Left colon (tissue), 2 donors: ENCODE data around the gene MCUB. TPM values are rescaled to one million over a fixed set of nuclear protein-coding genes. Genes with fewer than 3 reads are reported as not detected.
A peak's percentile ranks its signal among the peaks of the same experiment; 100 is the strongest.
"Not testable (repeated sequence)": the region's sequence is repeated elsewhere in the genome, so short reads cannot be mapped to it uniquely, and the experiment has no call there.

Experiments used
- ATAC-seq: fragments of 200-7000 bp; cut with Tn5 transposase; one replicate; pipeline ENCODE4 v1.9.1; 2020; ENCODE audit warnings: mild to moderate bottlenecking, moderate library complexity
- DNase-seq, 2 donors: peaks; one replicate each; pipeline ENCODE4 v3.0.0-alpha.2; 2020
- intact Hi-C, 2 donors: fragments of 100-400 bp; cut with DNase I in 1 of 2; cut with micrococcal nuclease in 1 of 2; formaldehyde crosslinking; loops; one replicate each; pipeline versions ENCODE4 v1.11.2 to v1.14.0; 2022; cut with DNase I, micrococcal nuclease
- long read RNA-seq: library from polyadenylated mRNA; unstranded; transcript quantifications from one replicate; pipeline ENCODE4 v2.0.0, GENCODE V29; 2021
- total RNA-seq, 2 donors: library from RNA; stranded (reverse); fragmentation: NEBNext Ultra II Directional; extraction: Animal tissue kit (Norgen Biotek cat#: 25700); gene quantifications; one replicate each; pipeline ENCODE4 v1.2.1, GENCODE V29; 2021
- donor health status: DM: no; HTN: no; CAD: no.
- donor health status: DM: yes; HTN: yes; CAD: no.

The MCUB gene, protein sequence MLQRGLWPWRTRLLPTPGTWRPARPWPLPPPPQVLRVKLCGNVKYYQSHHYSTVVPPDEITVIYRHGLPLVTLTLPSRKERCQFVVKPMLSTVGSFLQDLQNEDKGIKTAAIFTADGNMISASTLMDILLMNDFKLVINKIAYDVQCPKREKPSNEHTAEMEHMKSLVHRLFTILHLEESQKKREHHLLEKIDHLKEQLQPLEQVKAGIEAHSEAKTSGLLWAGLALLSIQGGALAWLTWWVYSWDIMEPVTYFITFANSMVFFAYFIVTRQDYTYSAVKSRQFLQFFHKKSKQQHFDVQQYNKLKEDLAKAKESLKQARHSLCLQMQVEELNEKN
- total RNA-seq: 1 to 10 TPM; 4.7 to 5.4 TPM
- long read RNA-seq, transcript MCUB-201 (8 exons, 2,278 nt): major isoform, 10 of 10 reads
- long read RNA-seq, partial matches to known transcripts: 0 of 10 reads
- long read RNA-seq, other reads (novel, unspliced or antisense): 0 of 10 reads

DNA sequence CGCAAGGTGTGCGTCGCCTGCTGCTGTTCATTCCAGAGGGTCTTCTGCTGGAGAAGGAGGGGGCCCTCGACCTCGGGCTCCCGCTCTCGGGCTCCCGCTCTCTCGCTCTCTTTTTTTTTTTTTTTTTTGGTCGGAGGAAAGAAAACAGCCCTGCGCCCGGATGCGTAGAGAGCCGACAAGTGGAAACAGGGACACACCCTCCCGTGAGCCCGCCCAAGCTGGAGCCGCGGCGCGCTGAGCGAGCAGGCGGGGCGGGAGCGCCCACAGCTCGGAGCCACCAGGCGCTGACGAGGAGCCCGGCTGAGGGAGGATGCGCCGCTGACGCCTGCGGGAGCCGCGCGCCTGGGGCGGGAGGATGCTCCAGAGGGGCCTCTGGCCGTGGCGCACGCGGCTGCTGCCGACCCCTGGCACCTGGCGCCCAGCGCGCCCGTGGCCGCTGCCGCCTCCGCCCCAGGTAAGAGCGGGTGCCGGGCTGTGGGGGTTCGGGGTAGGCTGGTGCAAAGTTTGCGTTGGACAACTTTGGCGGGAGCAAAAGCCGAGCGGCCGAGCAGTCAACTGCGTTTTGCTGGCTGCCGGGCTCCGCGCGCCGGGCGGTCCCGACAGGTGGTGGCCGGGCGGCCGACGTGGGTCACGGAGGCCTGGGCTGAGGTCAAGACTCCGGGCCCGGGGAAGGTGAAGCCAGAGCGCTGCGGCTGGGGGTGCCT is at the start of gene MCUB:
Gene MCUB, plus strand, starts transcription at position 264 of the 704 bp plus-strand sequence. Its CDS starts 92 bp downstream, at position 356.
- intact Hi-C loops: loop anchor here in 1 of 2 donors (10.0 kb wide), 2 partner anchors 135 to 415 kb away; no protein-coding TSS in a partner anchor
- ATAC-seq (peak; percentile 99), DNase-seq (peak; percentile 85 to 91)

DNA sequence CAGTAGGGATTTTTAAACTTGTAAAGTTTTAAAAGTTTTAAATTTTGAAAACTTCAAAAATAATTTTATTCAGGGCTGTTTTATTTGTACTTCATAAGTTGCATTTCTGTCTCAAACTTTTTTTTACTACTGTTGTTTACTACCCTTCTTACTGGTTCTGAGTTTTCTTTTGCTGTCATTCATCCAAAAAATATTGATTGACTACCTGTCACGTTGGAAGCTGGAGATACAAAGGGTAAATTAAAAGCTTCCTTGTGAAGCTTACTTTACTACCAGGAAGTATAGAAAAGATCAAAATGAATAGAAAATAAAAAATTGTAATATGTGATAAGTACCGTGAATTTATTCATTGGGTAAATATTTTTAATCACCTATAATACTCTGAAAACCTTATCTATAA is 49.4 kb upstream of the MCUB start:
- intact Hi-C loops: no loop called here
- ATAC-seq (no peak), DNase-seq (no peak)

DNA sequence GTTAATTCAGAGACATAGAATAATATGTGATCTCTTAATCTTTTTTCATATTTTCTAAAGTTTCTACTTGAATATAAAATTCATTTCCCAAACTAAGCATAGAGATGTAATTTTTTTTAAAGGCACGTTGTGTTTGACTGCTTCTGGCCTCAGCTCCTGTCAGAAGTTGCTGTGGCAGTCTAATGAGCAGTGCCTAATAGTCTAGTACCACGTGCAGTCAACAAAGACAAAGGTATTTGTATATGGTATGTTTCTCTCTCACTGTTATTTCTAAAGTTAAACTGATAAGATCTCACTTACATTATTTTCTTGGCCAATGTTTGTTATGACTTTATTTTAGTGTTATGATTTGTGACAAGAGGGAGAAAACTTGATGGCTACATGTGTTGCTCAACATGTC is 48.6 kb upstream of the MCUB start:
- DNase-seq (no peak), ATAC-seq (no peak)
- intact Hi-C loops: no loop called here

DNA sequence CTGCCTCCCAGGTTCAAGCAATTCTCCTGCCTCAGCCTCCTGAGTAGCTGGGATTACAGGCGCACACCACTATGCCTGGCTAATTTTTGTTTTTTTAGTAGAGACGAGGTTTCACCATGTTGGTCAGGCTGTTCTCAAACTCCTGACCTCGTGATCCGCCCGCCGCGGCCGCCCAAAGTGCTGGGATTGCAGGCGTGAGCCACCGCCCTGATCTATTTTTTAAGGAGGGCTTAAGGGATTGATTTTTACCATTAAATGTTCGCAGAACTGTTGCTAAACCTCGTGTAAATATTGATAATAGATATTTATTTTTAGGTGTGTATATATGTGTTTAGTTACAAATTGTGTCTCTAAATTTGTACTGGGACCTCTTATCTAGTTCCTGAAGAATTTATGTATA is 46.7 kb upstream of the MCUB start:
- DNase-seq, ATAC-seq, intact Hi-C loops: not testable (repeated sequence)

DNA sequence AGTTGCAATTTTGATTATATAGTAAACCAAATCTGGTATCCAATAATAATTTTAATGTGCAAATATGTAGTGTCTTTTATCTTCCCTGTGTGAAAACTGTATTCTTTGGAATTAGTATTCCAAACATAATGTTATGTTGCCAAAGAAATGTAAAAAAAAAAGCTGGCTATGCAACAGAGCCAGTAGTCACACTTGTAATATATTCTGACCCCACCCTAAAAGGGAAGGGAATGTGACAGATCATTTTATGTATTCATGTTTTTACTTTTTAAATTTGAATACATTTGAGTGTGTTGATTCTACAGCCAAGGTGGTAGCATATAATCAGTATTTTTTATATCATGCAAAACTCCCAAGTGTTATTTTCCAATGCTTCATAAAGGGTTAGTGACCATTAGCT is 27.9 kb upstream of the MCUB start:
- intact Hi-C loops: no loop called here
- DNase-seq: no peak
- ATAC-seq: no peak

DNA sequence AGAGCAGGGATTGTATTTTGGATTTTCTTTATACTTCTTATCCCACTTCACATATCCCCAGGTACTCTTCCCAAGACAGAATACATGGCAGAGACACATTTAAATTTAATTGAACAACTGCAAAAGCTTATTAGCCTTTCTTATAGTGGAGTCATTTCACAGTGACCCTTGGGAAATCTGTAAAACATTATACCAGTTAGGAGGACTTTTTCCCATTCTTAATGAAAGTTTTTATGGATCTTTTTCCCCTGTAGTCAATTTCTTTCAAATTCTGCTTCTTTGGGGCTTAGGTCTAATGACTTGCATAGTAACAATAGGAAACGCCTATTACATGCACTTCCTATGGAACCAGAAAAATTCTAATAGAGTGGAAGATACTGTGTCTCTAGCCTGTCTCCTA is 14.6 kb upstream of the MCUB start:
- no peak for DNase-seq
- no peak for ATAC-seq
- intact Hi-C loops: no loop called here

DNA sequence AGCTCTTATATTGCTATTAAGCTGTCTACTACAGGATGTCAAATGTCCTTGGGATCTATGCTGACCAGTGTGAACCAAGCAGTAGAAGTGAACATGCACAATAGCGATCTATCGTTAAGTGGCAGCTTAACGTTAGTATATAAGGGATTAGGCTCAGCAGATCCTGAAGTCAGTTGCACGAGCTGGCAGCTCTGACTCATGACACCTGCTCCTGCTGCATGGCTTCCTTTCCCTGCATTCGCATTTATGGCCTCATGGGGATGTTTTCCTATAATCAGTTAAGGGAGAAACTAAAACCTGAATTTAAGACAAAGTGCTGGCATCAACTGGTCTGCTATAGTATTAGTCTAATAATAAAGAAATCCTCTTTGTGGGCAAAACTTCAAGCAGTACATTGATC is 12.7 kb upstream of the MCUB start:
- intact Hi-C loops: no loop called here
- no peak for ATAC-seq

DNA sequence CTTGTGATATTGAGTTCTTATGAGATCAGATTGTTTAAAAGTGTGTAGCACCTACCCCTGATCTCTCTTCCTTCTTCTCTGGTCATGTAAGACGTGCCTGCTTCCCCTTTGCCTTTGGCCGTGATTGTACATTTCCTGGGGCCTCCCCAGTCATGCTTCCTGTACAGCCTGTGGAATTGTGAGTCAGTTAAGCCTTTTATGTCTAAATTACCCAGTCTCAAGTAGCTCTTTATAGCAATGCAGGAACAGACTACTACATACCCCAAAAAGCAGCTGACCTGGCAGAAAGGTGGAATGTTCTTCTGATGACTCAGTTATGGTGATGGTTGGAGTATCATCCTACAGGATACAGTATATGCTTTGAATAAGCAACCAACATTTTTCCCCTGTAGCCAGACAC is 11.4 kb upstream of the MCUB start:
- DNase-seq (no peak), ATAC-seq (no peak)
- intact Hi-C loops: no loop called here

More for the DNA sequence above, 12.7 kb upstream of the MCUB start:
- no peak for DNase-seq

DNA sequence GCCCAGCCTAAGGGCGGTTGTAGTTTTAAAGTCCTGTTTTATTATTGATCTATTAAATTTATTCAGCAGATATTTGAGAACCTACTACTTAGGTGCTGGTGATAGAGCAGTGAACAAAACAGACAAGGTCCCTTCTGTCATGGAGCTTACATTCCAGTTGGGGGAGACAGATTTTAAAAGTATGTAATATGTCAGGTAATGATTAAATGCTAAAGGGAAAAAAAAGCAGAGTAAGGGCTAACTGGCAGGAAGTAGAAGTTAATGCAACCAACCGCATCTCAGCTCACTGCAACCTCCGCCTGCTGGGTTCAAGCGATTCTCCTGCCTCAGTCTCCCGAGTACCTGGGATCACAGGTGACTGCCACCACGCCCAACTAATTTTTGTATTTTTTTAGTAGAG is 7.8 kb upstream of the MCUB start:
- ATAC-seq (no peak), DNase-seq (no peak)
- intact Hi-C loops: loop anchor here in 1 of 2 donors (10.0 kb wide), 2 partner anchors 127 to 423 kb away; no protein-coding TSS in a partner anchor

DNA sequence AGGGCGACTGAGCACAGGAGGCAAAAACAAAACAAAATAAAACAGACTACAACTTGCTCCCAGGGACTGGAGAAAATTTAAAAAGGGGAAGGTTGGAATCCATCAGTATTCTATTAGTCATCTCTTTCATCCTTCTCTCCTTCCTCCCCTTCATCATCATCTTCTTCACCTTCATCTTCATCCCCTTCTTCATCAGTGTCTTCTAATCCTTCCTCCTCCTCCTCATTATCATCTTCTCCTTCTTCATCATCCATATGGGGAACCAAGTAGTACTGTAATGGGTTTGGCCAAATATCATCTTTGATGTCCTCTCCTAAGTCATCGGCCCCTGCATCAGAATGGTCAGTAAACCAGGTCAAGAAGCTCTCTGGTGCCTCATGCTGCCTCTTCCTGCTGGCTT is 6.9 kb upstream of the MCUB start:
- ATAC-seq (no peak), DNase-seq (no peak)
- intact Hi-C loops: loop anchor here in 1 of 2 donors (10.0 kb wide), 2 partner anchors 128 to 422 kb away; no protein-coding TSS in a partner anchor

DNA sequence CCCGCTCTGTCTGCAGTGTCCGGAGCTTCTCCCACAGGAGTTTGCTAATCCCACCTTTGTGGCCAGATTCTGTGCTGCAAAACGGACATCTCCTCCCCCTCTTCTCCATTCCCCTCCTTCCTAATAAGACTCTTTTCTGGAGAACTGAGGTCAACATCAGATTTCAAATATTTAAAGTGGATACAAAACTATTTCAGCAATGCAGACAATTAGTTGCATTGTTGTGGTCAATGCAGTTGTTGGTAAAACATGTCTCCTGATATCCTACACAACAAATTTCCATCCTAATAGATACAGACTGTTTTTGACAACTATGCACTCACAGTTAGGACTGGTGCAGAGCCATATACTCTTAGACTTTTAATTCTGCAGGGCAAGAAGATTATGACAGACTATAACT is 5.1 kb upstream of the MCUB start:
- intact Hi-C loops: loop anchor here in 1 of 2 donors (10.0 kb wide), 2 partner anchors 130 to 420 kb away; no protein-coding TSS in a partner anchor
- ATAC-seq (no peak), DNase-seq (no peak)

DNA sequence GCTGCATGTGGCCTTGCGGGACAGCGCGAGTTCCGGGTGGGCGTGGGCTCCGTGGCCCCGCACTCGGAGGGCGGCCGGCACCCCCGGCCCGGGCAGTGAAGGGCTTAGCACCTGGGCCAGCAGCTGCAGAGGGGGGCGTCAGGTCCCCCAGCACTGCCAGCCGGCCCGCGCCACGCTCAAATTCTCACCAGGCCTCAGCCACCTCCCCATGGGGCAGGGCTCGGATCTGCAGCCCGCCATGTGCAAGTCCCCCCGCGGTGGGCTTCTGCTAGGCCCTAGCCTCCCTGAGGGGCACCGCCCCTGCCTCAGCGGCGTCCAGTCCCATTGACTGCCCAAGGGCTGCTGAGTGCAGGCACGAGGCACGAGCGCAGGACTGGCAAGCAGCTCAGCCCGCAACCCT is 2.6 kb upstream of the MCUB start:
- intact Hi-C loops: loop anchor here in 1 of 2 donors (10.0 kb wide), 2 partner anchors 133 to 417 kb away; no protein-coding TSS in a partner anchor
- ATAC-seq: no peak
- no peak for DNase-seq

DNA sequence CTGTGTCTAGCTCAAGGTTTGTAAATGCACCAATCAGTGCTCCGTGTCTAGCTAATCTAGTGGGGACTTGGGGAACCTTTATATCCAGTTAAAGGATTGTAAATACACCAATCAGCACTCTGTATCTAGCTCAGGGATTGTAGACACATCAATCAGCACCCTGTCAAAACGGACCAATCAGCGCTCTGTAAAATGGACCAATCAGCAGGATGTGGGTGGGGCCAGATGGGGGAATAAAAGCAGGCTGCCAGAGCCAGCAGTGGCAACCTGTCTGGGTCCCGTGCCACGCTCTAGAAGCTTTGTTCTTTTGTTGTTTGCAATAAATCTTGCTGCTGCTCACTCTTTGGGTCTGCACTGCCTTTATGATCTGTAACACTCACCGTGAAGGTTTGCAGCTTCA is 2.0 kb upstream of the MCUB start:
- ATAC-seq, DNase-seq: not testable (repeated sequence)
- intact Hi-C loops: loop anchor here in 1 of 2 donors (10.0 kb wide), 2 partner anchors 133 to 417 kb away; no protein-coding TSS in a partner anchor

DNA sequence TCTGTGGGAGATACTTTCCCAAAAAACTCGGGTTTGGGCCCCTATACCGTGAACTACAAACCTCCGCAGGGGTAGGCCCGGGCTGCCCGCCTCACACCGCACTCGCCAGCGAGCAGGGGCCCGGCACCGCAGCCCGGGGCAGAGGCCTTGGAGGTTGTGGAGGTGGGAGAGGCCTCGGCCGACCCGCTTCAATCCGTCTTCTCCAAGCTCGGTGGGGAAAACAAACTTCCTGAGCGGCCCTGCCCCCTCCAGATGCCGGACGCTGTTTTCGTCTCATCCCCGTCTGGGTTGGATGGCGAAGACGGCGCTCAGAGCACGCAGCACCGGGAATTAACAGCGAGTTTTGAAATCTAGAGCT is 442 bp upstream of the MCUB start:
- intact Hi-C loops: loop anchor here in 1 of 2 donors (10.0 kb wide), 2 partner anchors 135 to 415 kb away; no protein-coding TSS in a partner anchor
- ATAC-seq (peak; percentile 39), DNase-seq (no peak)

DNA sequence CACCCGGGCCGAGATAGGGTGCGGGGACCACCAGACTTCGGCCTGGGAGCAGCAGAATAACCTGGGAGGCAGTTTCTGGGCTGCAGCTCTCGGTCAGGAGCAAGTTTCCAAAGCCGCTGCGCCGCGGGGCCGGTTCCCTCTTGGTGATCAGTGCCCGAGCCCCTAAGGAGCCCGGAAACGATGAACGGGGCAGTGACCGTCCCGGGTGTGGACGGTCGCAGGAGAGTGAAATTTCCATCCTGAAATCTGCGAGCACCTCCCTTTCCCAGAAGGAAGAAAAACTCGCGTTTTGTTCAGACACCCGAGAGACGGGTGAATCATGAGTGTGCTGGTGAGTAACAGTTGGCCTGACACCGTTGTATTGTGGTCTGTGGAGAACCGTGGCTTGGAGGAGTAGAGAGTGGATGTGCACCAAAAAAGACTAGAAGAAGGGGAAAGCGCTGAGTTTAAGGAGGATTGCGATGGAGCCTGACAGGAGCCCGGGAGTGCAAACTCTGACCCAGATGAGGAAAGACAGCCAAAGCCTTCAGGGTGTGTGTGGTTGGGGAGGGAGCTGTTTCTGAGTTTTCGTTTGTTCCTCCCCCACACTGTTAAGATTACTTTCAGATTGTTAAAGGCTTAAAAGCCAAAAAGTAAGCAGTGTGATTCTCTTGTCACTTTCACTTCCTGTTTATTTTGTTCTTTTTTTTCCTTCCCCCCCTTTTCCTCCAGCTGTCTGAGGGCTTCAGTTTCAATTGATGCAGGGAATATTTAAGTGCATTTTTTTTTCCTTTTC is 828 bp downstream of the MCUB start:
- peak in 1 of 2 donors; percentile 59 for DNase-seq
- intact Hi-C loops: no loop called here
- peak; percentile 43 for ATAC-seq

DNA sequence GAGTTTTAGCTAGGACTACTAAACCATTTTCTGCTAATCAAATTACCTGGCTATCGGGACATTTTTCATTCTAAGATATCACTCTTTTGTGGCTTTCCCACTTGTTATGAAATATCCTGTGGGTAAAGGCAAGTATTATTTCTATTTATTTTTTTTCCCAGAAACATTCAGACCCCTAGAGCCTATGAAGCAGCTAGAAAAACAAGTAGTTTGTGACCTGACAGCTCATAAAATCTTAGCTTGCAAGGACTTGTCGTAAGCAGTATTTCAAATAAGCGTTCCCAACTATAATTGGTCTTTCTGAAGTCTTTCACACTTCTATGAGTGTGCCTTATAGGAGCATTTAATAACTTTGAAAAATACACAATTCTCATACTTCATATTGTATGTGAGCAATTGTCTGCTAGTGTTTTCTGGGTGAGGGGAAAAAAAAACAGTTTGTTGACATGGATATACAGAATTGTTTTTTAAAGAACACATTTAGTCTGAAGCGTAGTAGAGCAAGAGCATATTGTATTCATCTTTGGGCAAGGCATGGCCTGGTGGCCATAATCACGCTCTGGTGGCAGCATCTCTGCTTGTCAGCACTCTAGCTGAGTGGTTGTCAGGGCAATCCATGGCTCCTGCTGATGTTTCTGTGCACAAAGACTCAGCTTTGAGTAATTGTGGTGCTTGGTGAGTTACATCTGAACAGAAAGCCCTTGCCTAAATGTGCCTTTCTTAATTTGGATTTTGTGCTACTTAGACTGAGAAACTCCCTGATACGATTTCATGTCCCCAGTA is 2.6 kb downstream of the MCUB start:
- intact Hi-C loops: no loop called here
- no peak for ATAC-seq
- DNase-seq: no peak

DNA sequence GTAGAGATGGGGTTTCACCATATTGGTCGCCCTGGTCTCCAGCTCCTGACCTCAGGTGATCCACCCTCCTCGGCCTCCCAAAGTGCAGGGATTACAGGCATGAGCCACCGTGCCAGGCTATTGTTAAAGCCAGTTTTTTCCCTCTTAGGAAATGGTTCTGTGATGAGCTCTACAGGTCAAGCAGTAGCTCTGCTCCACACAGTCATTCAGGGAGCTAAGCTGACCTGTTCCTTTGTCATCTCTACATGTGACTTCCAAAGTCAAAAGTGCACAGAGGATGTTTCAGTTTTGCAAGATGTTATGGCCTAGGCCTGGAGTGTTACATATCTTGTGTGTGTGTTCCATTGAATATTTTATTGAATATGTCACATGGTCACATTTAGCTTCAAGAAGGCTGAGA is 11.4 kb downstream of the MCUB start:
- intact Hi-C loops: no loop called here
- DNase-seq: no peak
- ATAC-seq: no peak

DNA sequence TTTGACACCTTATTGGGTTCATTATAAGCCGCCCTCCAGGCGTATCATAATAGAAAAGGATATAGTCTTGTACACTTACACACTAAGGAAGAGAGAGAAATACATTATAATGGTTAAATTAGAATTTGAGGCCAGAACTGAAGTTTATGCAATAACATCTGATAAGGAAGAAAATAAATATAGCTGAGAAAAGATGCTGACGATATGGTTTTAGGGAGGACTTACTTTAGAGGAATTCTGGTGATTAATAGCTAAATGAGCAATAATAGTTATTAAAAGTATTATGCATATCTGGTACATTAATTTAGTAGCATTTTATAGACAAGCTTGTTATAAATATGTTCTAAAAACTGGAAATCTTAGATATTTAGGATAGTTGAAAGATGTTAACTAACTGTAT is 12.1 kb downstream of the MCUB start:
- DNase-seq (no peak), ATAC-seq (no peak)
- intact Hi-C loops: no loop called here
